ENCODE results near the gene RICTOR. TPM values are rescaled to one million over a fixed set of nuclear protein-coding genes. Genes with fewer than 3 reads are reported as not detected.

Gene RICTOR
- total and polyA plus RNA-seq, 2 of the 4 experiments (the other 2 are of a cell fraction), result 4.1 to 35.7 TPM

- Histone ChIP-seq H2AK5ac (ENCODE audit: low read depth, low read length) (no peak overlapping the region), H3K79me1 (ENCODE audit: low read depth in 1 of 2, low read length in 2 of 2) (peaks cover 0 to 9% of the 10 kb centered on the region in 2 experiments; a peak in 2 of 4 replicates), H2BK15ac (ENCODE audit: low read depth, low read length) (no peak overlapping the region), H3K9me1 (ENCODE audit: insufficient read depth, low read length) (0 out of 2 replicates have a peak, but pooled peaks cover 2% of the 10 kb centered on the region), H3K4me1 (ENCODE audit: control insufficient read depth, insufficient read depth, low read length) (peaks cover 6% of the 10 kb centered on the region), H2BK20ac (ENCODE audit: low read depth, low read length) (no peak overlapping the region), H3K36me3 (ENCODE audit: control insufficient read depth, insufficient read depth, low read length) (peaks cover 31% of the 10 kb centered on the region), H4K20me1 (ENCODE audit: insufficient read depth, low read length) (no peaks in the 10 kb centered on the region; the same call in 1 of the 2 replicates), H4K5ac (ENCODE audit: low read depth, low read length) (no peak overlapping the region), H2AFZ (replicated peaks; ENCODE audit: low read length, poor library complexity) (no peak overlapping the region), H3K9ac (ENCODE audit: low read depth, low read length) (no peak overlapping the region), H4K91ac (ENCODE audit: insufficient read depth, low read depth, low read length) (no peak overlapping the region), H3K9me3 (ENCODE audit: control insufficient read depth, insufficient read depth, low read length) (no peaks in the 10 kb centered on the region), H3K27me3 (ENCODE audit: control insufficient read depth, insufficient read depth, low read length) (no peaks in the 10 kb centered on the region), H2AK9ac (replicated peaks; ENCODE audit: low read depth, low read length, poor library complexity) (no peak overlapping the region), H2BK5ac (ENCODE audit: low read depth, low read length, poor library complexity, severe bottlenecking) (peak overlapping the region; percentile 24), H3K4ac (ENCODE audit: low read depth, low read length) (no peak overlapping the region), H3K56ac (ENCODE audit: extremely low read depth, insufficient read depth, low read length) (no peak overlapping the region), H3K27ac (ENCODE audit: insufficient read depth, low read length) (no peak overlapping the region; the same call in 1 of the 2 replicates), H4K8ac (ENCODE audit: low read depth in 2 of 2, low read length in 2 of 2) (no peak overlapping the region), H3K23ac (ENCODE audit: low read depth, low read length) (no peak overlapping the region), H3K4me2 (ENCODE audit: low read depth, low read length) (peak overlapping the region; percentile 76), H3K4me3 (ENCODE audit: insufficient read depth, low read depth, low read length) (no peak overlapping the region), H2BK120ac (ENCODE audit: low read depth, low read length) (no peak overlapping the region), H3K18ac (ENCODE audit: low read depth, low read length) (peak overlapping the region; percentile 53), H3K14ac (replicated peaks; ENCODE audit: low read depth, low read length) (no peak overlapping the region)
- in situ Hi-C loops (cut with MboI; ENCODE audit: low sequenced_read_pairs), result no loop called here
- no peak for DNase-seq
- dilution Hi-C loops (cut with HindIII; ENCODE audit: low sequenced_read_pairs, unreplicated experiment), result no loop called here
- no peak for TF ChIP-seq MAFK (IDR thresholded peaks at IDR 0.05; ENCODE audit: low read depth, low read length)
- no peak for TF ChIP-seq RAD21 (IDR thresholded peaks at IDR 0.05; ENCODE audit: low read length)
- TF ChIP-seq MAZ (IDR thresholded peaks at IDR 0.05; ENCODE audit: borderline replicate concordance, low read depth, low read length), result no peak
- TF ChIP-seq ELK1 (IDR thresholded peaks at IDR 0.05; ENCODE audit: borderline replicate concordance, low read depth, low read length), result no peak
- TF ChIP-seq CTCF (conservative IDR thresholded peaks at IDR 0.05; ENCODE audit: low read depth, low read length), result no peak
- no peak for TF ChIP-seq SMC3 (IDR thresholded peaks at IDR 0.05; ENCODE audit: low read depth, low read length)
- no peak for TF ChIP-seq RFX5 (IDR thresholded peaks at IDR 0.05; ENCODE audit: low read depth, low read length)
- no peak for TF ChIP-seq CEBPB (IDR thresholded peaks at IDR 0.05; ENCODE audit: low read depth, low read length)
- intact Hi-C loops (cut with micrococcal nuclease), result no loop called here
- POLR2A ChIA-PET (ENCODE audit: unreplicated experiment), result no interaction called here
- no TSS peak for BruUV-seq (replicated peaks)
- no CpG with 5 or more reads among the region's 1 CpG for WGBS, 2 experiments (ENCODE audit: extremely low coverage in 2 of 2, insufficient read length in 1 of 2)
- no peak for ATAC-seq (ENCODE audit: low read depth)
- CTCF ChIA-PET, result no interaction called here
These were observed 135.2 kb downstream of the RICTOR start for GRCh38 chr5:38938973-38939372.
